Measurements from ENCODE around the gene ALK. TPM values are rescaled to one million over a fixed set of nuclear protein-coding genes. Genes with fewer than 3 reads are reported as not detected.

ALK gene
- total RNA-seq, 1 donor from 2014 or later: 9.6 TPM

DNA sequence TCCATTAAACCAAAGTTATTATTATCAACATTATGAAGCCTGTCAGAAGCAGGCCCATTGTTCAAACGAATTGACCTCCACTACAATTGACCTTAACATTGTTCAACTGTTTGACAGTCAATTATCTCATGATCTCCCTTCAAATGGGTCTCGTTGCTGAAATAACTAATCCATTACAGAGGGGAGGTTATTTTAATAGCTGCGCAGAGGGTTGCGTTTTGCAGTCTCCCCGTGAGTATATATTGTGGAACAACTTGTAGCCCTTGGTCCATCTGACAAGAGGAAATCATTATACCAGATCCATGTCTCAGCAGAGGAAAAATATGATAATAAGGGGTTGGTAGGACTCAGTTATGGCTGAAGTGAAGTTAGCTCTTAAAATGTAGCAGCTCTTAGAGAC is 159.1 kb downstream of the ALK start:
- H3K9me3 Mint-ChIP-seq (ENCODE audit: unreplicated experiment): no peaks in the 10 kb centered on the region
- H3K27me3 Mint-ChIP-seq (ENCODE audit: unreplicated experiment): no peaks in the 10 kb centered on the region
- no peaks in the 10 kb centered on the region for H3K36me3 Mint-ChIP-seq (ENCODE audit: unreplicated experiment)
- TF ChIP-seq, protein P1, sequence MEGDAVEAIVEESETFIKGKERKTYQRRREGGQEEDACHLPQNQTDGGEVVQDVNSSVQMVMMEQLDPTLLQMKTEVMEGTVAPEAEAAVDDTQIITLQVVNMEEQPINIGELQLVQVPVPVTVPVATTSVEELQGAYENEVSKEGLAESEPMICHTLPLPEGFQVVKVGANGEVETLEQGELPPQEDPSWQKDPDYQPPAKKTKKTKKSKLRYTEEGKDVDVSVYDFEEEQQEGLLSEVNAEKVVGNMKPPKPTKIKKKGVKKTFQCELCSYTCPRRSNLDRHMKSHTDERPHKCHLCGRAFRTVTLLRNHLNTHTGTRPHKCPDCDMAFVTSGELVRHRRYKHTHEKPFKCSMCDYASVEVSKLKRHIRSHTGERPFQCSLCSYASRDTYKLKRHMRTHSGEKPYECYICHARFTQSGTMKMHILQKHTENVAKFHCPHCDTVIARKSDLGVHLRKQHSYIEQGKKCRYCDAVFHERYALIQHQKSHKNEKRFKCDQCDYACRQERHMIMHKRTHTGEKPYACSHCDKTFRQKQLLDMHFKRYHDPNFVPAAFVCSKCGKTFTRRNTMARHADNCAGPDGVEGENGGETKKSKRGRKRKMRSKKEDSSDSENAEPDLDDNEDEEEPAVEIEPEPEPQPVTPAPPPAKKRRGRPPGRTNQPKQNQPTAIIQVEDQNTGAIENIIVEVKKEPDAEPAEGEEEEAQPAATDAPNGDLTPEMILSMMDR (IDR thresholded peaks at IDR 0.05; ENCODE audit: partially characterized antibody, unreplicated experiment): no peak
- H3K4me1 Mint-ChIP-seq (ENCODE audit: low read depth, unreplicated experiment): peaks cover 3% of the 10 kb centered on the region
- H3K4me3 Mint-ChIP-seq (ENCODE audit: unreplicated experiment): no peak overlapping the region
- H3K27ac Mint-ChIP-seq (ENCODE audit: unreplicated experiment): no peak overlapping the region
- DNase-seq: no peak

DNA sequence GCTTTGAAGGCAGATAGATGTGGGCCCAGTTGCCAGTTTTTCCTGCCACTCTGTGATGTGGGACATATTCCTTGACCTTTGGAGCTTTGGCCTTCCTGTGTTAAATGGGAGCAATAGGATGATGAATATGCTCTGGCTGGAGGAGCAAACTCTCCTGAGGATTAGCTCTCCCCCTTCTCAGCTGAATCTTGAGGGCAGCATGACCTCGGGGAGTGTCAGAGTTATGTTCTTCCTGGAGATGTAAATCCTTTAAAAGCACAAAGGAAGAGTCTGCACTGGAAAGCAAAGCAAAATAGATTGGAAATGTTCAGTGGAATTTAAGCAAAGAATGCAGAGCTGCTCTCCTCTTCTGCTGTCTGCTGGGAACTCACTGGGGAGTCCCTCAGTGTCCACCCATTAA is 160.1 kb downstream of the ALK start:
- H3K9me3 Mint-ChIP-seq (ENCODE audit: unreplicated experiment): no peaks in the 10 kb centered on the region
- H3K27me3 Mint-ChIP-seq (ENCODE audit: unreplicated experiment): no peaks in the 10 kb centered on the region
- peaks cover 3% of the 10 kb centered on the region for H3K4me1 Mint-ChIP-seq (ENCODE audit: low read depth, unreplicated experiment)
- H3K4me3 Mint-ChIP-seq (ENCODE audit: unreplicated experiment): no peak overlapping the region
- TF ChIP-seq, protein P1 (IDR thresholded peaks at IDR 0.05; ENCODE audit: partially characterized antibody, unreplicated experiment): no peak
- no peaks in the 10 kb centered on the region for H3K36me3 Mint-ChIP-seq (ENCODE audit: unreplicated experiment)
- DNase-seq: no peak
- no peak overlapping the region for H3K27ac Mint-ChIP-seq (ENCODE audit: unreplicated experiment)

DNA sequence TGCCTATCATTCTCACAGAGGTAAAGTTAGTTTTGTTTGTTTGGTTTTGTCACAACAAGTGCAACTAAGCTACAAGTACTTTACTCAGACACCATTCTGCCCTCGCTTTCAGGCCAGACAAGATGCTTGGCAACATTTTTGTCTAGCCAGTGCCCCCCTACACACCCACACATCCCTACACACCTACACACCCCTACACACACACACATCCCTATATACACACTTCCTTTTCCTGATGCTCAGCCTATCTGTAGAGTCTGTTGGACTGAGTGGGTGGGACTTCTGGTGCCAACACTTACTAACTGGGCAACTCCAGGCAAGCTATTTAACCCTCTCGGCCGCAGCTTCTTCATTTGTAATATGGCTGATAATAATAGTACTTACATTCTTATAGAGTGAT is 161.4 kb downstream of the ALK start:
- TF ChIP-seq, protein P1 (IDR thresholded peaks at IDR 0.05; ENCODE audit: partially characterized antibody, unreplicated experiment): no peak
- no peaks in the 10 kb centered on the region for H3K9me3 Mint-ChIP-seq (ENCODE audit: unreplicated experiment)
- H3K27ac Mint-ChIP-seq (ENCODE audit: unreplicated experiment): no peak overlapping the region
- peaks cover 3% of the 10 kb centered on the region for H3K4me1 Mint-ChIP-seq (ENCODE audit: low read depth, unreplicated experiment)
- DNase-seq: no peak
- no peaks in the 10 kb centered on the region for H3K27me3 Mint-ChIP-seq (ENCODE audit: unreplicated experiment)
- no peak overlapping the region for H3K4me3 Mint-ChIP-seq (ENCODE audit: unreplicated experiment)
- H3K36me3 Mint-ChIP-seq (ENCODE audit: unreplicated experiment): no peaks in the 10 kb centered on the region

DNA sequence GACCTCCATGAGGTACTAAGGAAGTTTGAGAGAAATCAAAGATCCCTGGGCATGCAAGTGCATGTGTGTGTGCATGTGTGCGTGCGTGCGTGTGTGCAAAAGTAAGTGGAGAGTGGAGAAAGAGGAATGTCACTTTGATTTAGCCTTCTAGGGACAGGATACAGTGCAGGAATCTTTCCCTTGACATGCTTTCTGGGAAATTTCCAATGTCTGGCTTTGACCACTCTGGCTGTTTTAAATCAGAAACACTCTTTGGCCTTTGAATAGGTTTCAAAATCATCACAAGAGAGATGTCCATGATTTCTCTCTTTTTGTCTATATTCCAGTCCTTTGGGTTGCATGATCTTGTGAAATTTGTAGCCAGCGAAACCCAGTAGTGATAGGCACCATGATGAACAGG is 162.0 kb downstream of the ALK start:
- no peaks in the 10 kb centered on the region for H3K36me3 Mint-ChIP-seq (ENCODE audit: unreplicated experiment)

DNA sequence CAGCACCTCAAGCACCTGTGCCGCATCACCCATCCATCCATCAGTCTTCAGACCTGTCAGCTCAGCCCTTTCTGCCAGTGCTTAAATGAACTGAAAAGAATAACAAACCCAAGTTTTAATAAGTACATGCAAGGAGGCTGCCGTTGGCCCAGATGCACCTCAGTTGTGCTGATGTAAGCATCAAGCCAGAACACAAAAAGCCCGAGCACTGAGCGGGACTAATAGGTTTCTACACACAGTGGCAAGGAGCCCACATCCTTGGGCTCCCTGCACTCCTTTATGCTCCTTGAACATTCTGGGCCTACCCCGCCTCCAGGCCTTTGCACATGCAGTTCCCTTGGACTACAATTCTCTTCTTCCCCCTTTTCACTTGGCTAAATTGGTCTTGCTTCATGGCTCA is 165.6 kb downstream of the ALK start:
- TF ChIP-seq, protein P1 (IDR thresholded peaks at IDR 0.05; ENCODE audit: partially characterized antibody, unreplicated experiment): no peak
- no peaks in the 10 kb centered on the region for H3K9me3 Mint-ChIP-seq (ENCODE audit: unreplicated experiment)
- H3K36me3 Mint-ChIP-seq (ENCODE audit: unreplicated experiment): no peaks in the 10 kb centered on the region
- no peaks in the 10 kb centered on the region for H3K4me1 Mint-ChIP-seq (ENCODE audit: low read depth, unreplicated experiment)
- H3K27ac Mint-ChIP-seq (ENCODE audit: unreplicated experiment): no peak overlapping the region
- no peak for DNase-seq
- no peak overlapping the region for H3K4me3 Mint-ChIP-seq (ENCODE audit: unreplicated experiment)
- no peaks in the 10 kb centered on the region for H3K27me3 Mint-ChIP-seq (ENCODE audit: unreplicated experiment)

More for the DNA sequence above, 162.0 kb downstream of the ALK start:
- no peak overlapping the region for H3K27ac Mint-ChIP-seq (ENCODE audit: unreplicated experiment)
- TF ChIP-seq, protein P1 (IDR thresholded peaks at IDR 0.05; ENCODE audit: partially characterized antibody, unreplicated experiment): no peak
- DNase-seq: no peak
- no peaks in the 10 kb centered on the region for H3K27me3 Mint-ChIP-seq (ENCODE audit: unreplicated experiment)
- no peak overlapping the region for H3K4me3 Mint-ChIP-seq (ENCODE audit: unreplicated experiment)
- peaks cover 3% of the 10 kb centered on the region for H3K4me1 Mint-ChIP-seq (ENCODE audit: low read depth, unreplicated experiment)
- H3K9me3 Mint-ChIP-seq (ENCODE audit: unreplicated experiment): no peaks in the 10 kb centered on the region

All from glutamatergic neuron (in vitro differentiated cells).